ENCODE measurements around the gene PAX3. TPM values are rescaled to one million over a fixed set of nuclear protein-coding genes. Genes with fewer than 3 reads are reported as not detected.

PAX3 gene
- total RNA-seq, 1 donor from 2014 or later = 0.52 TPM

DNA sequence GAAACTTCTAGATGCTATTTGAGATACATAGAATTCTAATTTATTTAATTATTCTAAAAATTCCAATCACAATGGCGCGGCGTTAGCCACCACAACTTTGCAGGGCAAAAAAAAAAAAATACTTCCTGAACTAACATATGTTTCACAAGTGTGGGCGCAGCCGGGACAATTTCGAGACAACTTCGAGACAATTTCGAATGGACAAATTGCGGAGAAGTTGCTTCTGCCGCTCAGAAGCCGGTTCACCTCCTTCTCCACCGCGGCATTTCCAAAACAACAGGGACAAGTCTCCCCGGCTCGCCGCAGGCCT lies 842 bp downstream of the PAX3 start:
- Histone ChIP-seq H3K27me3 (ENCODE audit: control insufficient read depth in 3 of 3, insufficient read depth in 3 of 3, low read length in 3 of 3) (peaks cover 88 to 96% (median 92%) of the 10 kb centered on the region in 3 donors), H3K9me3 (ENCODE audit: control insufficient read depth in 3 of 3, low read length in 3 of 3) (no peaks in the 10 kb centered on the region), H3K27ac (ENCODE audit: low read depth, low read length) (no peak overlapping the region), H3K36me3 (ENCODE audit: control insufficient read depth in 3 of 3, insufficient read depth in 3 of 3, low read length in 3 of 3) (peaks cover 0 to 5% (median 0%) of the 10 kb centered on the region in 3 donors), H3K4me3 (ENCODE audit: low read length in 3 of 3) (peak overlapping the region; percentile 62 to 77 (median 69)), H3K4me1 (ENCODE audit: control insufficient read depth in 3 of 3, insufficient read depth in 3 of 3, low read length in 3 of 3) (peaks cover 11 to 17% (median 15%) of the 10 kb centered on the region in 3 donors), H3K9ac (ENCODE audit: low read depth in 1 of 3, low read length in 3 of 3) (peak overlapping the region; percentile 62 to 87 (median 76))

DNA sequence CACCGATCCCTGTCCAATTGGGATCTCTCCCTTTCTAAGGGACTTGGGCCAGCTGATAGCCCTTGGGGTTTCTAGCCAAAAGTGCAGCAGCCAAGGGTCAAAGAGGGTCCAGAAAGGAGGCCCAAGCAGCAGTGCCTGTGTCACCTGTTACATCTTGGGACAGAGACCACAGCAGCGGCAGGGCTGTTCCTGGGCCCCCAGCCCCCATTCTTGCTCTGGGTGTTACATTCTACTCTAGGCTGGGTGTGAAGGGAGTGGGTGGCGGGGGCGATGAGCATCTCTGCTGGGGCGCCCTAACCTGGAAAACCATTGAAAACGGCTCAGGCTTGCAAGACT lies 1.2 kb downstream of the PAX3 start:
- Histone ChIP-seq H3K9ac (ENCODE audit: low read depth in 1 of 3, low read length in 3 of 3) (peak overlapping the region; percentile 25 to 87 (median 45)), H3K27me3 (ENCODE audit: control insufficient read depth in 3 of 3, insufficient read depth in 3 of 3, low read length in 3 of 3) (peaks cover 86 to 96% (median 92%) of the 10 kb centered on the region in 3 donors), H3K4me1 (ENCODE audit: control insufficient read depth in 3 of 3, insufficient read depth in 3 of 3, low read length in 3 of 3) (peaks cover 11 to 17% (median 15%) of the 10 kb centered on the region in 3 donors), H3K4me3 (ENCODE audit: low read length in 3 of 3) (peak overlapping the region; percentile 21 to 77 (median 29)), H3K27ac (ENCODE audit: low read depth, low read length) (no peak overlapping the region), H3K9me3 (ENCODE audit: control insufficient read depth in 3 of 3, low read length in 3 of 3) (no peaks in the 10 kb centered on the region), H3K36me3 (ENCODE audit: control insufficient read depth in 3 of 3, insufficient read depth in 3 of 3, low read length in 3 of 3) (peaks cover 0 to 5% (median 0%) of the 10 kb centered on the region in 3 donors)

DNA sequence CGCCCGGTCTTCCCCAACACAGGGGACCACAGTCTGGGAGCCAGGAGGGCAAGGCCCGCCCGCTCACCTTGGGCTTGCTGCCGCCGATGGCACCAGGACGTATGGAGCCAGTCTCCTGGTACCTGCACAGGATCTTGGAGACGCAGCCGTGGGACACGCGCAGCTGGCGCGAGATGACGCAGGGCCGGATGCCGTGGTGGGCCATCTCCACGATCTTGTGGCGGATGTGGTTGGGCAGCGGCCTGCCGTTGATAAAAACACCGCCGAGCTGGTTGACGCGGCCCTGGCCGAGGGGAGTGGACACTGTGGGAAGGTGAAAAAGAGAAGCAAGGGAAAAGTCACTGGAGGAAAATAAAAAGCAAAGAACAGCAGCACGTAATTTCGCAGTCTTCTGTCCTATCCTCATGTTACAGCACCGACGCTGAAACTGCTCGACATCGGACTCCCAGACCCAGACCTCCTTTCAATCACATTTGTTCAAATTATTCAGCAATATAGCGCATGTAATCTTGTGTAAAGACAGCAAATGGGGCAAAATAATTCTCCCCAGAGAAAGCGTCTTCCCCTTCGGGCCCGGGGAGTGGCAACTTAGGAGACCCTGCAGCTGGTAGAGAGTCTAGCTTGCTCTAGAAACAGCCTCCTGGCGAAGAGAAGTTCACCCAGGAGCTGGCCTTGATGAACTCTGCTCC lies 1.7 kb downstream of the PAX3 start:
- peak overlapping the region in 1 of 3 donors; percentile 45 for H3K9ac ChIP-seq (ENCODE audit: low read depth in 1 of 3, low read length in 3 of 3)
- H3K36me3 ChIP-seq (ENCODE audit: control insufficient read depth in 3 of 3, insufficient read depth in 3 of 3, low read length in 3 of 3) = peaks cover 0 to 5% (median 0%) of the 10 kb centered on the region in 3 donors
- no peak overlapping the region for H3K27ac ChIP-seq (ENCODE audit: low read depth, low read length)
- H3K4me3 ChIP-seq (ENCODE audit: low read length in 3 of 3) = peak overlapping the region in 2 of 3 donors; percentile 21 to 77
- H3K27me3 ChIP-seq (ENCODE audit: control insufficient read depth in 3 of 3, insufficient read depth in 3 of 3, low read length in 3 of 3) = peaks cover 82 to 93% (median 92%) of the 10 kb centered on the region in 3 donors
- peaks cover 11 to 15% (median 15%) of the 10 kb centered on the region in 3 donors for H3K4me1 ChIP-seq (ENCODE audit: control insufficient read depth in 3 of 3, insufficient read depth in 3 of 3, low read length in 3 of 3)
- no peaks in the 10 kb centered on the region for H3K9me3 ChIP-seq (ENCODE audit: control insufficient read depth in 3 of 3, low read length in 3 of 3)

DNA sequence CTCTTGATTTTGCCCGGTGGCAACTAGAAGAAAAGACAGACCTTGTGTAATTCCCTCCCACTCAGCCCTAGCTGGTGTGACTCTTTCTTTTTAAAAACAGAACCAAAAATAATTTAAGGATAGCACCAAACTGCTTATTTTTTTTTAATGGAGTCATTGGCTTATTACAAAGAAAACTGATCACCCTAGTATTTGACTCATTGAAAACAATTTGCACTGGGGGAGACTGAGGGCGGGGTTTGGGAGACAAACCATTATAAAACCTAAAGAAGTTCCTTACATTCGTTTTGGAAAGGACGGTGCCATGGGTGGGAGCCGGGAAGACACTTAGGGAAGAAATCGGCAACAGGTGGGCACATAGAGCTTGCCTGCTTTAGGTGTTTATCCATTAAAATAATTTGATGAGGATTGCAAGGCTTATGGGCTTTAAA lies 2.5 kb downstream of the PAX3 start:
- Histone ChIP-seq H3K9me3 (ENCODE audit: control insufficient read depth in 3 of 3, low read length in 3 of 3) (no peaks in the 10 kb centered on the region), H3K4me1 (ENCODE audit: control insufficient read depth in 3 of 3, insufficient read depth in 3 of 3, low read length in 3 of 3) (peaks cover 11 to 15% (median 14%) of the 10 kb centered on the region in 3 donors), H3K27ac (ENCODE audit: low read depth, low read length) (no peak overlapping the region), H3K9ac (ENCODE audit: low read depth in 1 of 3, low read length in 3 of 3) (no peak overlapping the region), H3K27me3 (ENCODE audit: control insufficient read depth in 3 of 3, insufficient read depth in 3 of 3, low read length in 3 of 3) (peaks cover 78 to 91% (median 86%) of the 10 kb centered on the region in 3 donors), H3K4me3 (ENCODE audit: low read length in 3 of 3) (peak overlapping the region in 1 of 3 donors; percentile 2), H3K36me3 (ENCODE audit: control insufficient read depth in 3 of 3, insufficient read depth in 3 of 3, low read length in 3 of 3) (peaks cover 0 to 5% (median 0%) of the 10 kb centered on the region in 3 donors)

DNA sequence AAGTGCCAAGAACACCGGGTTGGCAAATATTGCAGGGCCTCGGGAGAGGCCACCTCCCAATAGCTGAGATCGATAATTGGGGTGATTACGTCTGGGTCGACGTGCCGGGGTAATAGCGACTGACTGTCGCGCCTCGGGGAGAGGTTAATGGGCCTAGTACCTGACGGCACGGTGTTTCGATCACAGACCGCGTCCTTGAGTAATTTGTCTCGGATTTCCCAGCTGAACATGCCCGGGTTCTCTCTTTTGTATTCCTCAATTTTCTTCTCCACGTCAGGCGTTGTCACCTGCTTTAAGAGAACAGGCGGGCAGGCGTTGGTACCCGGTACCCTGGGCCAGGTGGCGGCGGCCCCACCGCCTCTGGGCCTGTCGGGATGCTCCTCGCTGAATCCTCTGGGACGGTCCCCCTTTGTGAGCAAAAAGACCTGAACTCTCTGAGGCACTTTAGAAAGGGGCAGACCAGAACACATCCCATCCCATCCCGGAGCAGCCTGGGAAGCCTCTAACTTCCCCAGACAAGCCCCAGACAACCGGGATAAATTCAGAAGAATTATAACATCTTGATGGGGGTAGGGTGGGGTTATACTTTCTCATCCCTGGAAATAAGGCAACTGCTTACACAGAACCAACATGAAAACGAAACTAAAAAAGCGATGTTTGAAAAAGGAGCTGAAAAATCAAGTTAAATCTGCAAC lies 3.3 kb downstream of the PAX3 start:
- Histone ChIP-seq H3K4me3 (ENCODE audit: low read length in 3 of 3) (peak overlapping the region; percentile 18 to 35 (median 24)), H3K4me1 (ENCODE audit: control insufficient read depth in 3 of 3, insufficient read depth in 3 of 3, low read length in 3 of 3) (peaks cover 12 to 17% (median 16%) of the 10 kb centered on the region in 3 donors), H3K27me3 (ENCODE audit: control insufficient read depth in 3 of 3, insufficient read depth in 3 of 3, low read length in 3 of 3) (peaks cover 76 to 90% (median 85%) of the 10 kb centered on the region in 3 donors), H3K36me3 (ENCODE audit: control insufficient read depth in 3 of 3, insufficient read depth in 3 of 3, low read length in 3 of 3) (peaks cover 0 to 5% (median 0%) of the 10 kb centered on the region in 3 donors), H3K9me3 (ENCODE audit: control insufficient read depth in 3 of 3, low read length in 3 of 3) (no peaks in the 10 kb centered on the region), H3K27ac (ENCODE audit: low read depth, low read length) (no peak overlapping the region), H3K9ac (ENCODE audit: low read depth in 1 of 3, low read length in 3 of 3) (no peak overlapping the region)

DNA sequence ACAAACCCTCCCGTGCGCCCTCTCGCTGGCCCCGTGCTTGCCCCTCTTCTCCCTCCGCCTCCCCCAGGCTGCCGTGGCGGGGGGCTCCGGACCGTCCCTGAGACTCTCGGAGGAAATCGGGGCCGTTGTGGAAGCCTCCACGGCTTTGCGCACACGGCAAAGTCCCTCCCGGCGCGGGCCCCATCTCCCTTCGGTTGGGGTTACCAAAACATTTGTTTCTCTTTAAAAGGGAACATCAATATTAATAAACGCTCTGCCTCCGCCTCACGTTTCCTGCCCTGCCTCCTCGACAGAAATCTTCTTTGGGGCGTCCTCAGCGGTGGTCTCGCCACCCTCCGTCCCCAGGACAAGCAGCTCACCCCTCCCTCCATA lies 3.8 kb downstream of the PAX3 start:
- H3K27me3 ChIP-seq (ENCODE audit: control insufficient read depth in 3 of 3, insufficient read depth in 3 of 3, low read length in 3 of 3) = peaks cover 71 to 90% (median 85%) of the 10 kb centered on the region in 3 donors
- peaks cover 15 to 20% (median 17%) of the 10 kb centered on the region in 3 donors for H3K4me1 ChIP-seq (ENCODE audit: control insufficient read depth in 3 of 3, insufficient read depth in 3 of 3, low read length in 3 of 3)
- peak overlapping the region in 2 of 3 donors; percentile 18 to 24 for H3K4me3 ChIP-seq (ENCODE audit: low read length in 3 of 3)
- H3K36me3 ChIP-seq (ENCODE audit: control insufficient read depth in 3 of 3, insufficient read depth in 3 of 3, low read length in 3 of 3) = peaks cover 0 to 5% (median 0%) of the 10 kb centered on the region in 3 donors
- no peak overlapping the region for H3K9ac ChIP-seq (ENCODE audit: low read depth in 1 of 3, low read length in 3 of 3)
- H3K9me3 ChIP-seq (ENCODE audit: control insufficient read depth in 3 of 3, low read length in 3 of 3) = no peaks in the 10 kb centered on the region
- no peak overlapping the region for H3K27ac ChIP-seq (ENCODE audit: low read depth, low read length)

DNA sequence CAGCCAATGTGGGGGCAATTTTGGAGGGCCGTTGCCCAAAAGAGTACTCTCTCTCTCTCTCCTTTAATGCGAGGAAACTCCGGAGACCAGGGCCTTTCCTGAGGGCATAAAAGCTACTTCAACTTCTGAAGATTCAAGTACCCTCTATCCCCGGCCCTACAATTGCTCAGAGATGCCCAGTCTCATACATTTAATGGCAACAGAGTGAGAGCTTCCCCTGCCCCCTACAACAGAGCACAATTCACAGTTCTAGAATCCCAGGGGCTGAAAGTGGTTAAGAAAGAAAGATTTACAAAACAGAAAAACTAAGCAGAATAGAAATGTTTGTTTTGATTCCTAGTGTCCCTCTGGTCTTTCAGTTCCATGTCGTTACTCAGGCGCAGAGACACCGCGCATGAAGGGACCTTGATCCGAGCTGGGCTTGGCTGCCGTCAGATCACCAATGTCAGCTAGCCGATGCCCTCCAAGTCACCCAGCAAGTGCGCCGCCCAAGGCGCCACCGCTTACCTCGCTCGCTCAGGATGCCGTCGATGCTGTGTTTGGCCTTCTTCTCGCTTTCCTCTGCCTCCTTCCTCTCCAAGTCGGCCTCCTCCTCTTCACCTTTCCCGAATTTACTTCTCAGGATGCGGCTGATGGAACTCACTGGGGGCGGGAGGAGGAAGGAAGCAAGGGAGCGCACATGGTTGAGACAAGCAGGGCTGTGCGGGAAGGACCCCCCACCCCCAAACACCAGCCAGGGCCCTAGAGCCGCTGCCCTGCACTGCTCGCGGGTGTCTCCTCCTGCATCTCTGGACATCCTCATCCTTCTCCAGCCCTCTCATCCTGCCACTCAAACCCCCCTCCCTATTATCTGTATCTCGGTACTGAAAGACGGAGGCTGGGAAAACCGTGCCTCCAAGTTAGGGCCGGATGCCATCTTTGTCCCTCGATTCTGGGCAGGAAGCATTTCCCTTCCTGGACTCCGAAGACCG lies 4.9 kb downstream of the PAX3 start:
- Histone ChIP-seq H3K4me3 (ENCODE audit: low read length in 3 of 3) (no peak overlapping the region), H3K9me3 (ENCODE audit: control insufficient read depth in 3 of 3, low read length in 3 of 3) (no peaks in the 10 kb centered on the region), H3K9ac (ENCODE audit: low read depth in 1 of 3, low read length in 3 of 3) (no peak overlapping the region), H3K36me3 (ENCODE audit: control insufficient read depth in 3 of 3, insufficient read depth in 3 of 3, low read length in 3 of 3) (peaks cover 0 to 5% (median 0%) of the 10 kb centered on the region in 3 donors), H3K27ac (ENCODE audit: low read depth, low read length) (no peak overlapping the region), H3K4me1 (ENCODE audit: control insufficient read depth in 3 of 3, insufficient read depth in 3 of 3, low read length in 3 of 3) (peaks cover 14 to 17% (median 15%) of the 10 kb centered on the region in 3 donors), H3K27me3 (ENCODE audit: control insufficient read depth in 3 of 3, insufficient read depth in 3 of 3, low read length in 3 of 3) (peaks cover 68 to 90% (median 84%) of the 10 kb centered on the region in 3 donors)

DNA sequence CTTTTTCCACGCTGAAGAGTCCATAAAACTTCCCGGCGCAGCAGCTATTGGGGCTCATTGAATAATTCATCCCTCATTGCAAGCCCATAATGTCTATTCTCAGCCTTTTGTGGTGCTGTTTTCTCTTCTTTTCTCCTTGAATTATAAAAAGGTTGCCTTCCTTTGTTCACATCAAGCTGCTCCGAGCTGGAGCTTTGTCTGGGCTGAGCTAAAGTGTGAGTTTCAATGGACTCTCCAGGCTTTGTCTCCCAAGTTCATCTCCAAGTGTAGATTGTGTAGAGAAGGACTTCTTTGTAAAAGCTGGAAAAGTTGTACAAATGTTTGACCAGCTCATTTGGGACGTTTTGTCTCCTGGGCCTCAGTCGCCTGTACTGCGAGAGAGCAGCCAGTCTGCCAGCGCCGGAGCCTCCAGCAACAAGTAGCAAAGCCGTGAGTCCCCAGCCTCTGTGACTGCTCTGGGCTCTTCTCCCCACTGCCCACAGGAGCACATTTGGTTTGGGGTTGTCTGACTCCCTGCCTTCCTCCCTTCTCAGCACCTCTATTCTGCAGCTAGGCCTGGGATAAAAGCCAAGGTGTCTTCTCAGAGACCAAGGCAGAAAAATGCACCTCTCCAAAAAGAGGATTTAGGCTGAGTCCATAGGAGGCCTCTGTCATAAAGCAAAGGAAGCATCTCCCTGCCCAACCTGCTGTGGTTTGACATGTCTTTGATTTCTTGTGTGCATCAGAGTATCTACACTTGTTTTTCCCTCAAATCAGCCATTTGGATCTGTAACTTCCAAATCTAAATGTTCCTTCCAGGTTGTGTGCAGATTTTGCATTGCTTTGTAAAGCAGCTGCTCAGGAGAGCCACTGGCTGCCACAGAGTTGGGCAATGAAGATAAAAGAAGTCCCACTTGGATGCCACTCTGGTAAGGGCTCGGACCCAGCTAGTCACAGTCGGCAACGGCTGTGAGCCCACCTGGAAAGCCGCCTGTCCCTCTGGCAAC lies 6.4 kb downstream of the PAX3 start:
- Histone ChIP-seq H3K27me3 (ENCODE audit: control insufficient read depth in 3 of 3, insufficient read depth in 3 of 3, low read length in 3 of 3) (peaks cover 56 to 83% (median 69%) of the 10 kb centered on the region in 3 donors), H3K9me3 (ENCODE audit: control insufficient read depth in 3 of 3, low read length in 3 of 3) (no peaks in the 10 kb centered on the region), H3K4me3 (ENCODE audit: low read length in 3 of 3) (no peak overlapping the region), H3K4me1 (ENCODE audit: control insufficient read depth in 3 of 3, insufficient read depth in 3 of 3, low read length in 3 of 3) (peaks cover 11 to 13% (median 12%) of the 10 kb centered on the region in 3 donors), H3K36me3 (ENCODE audit: control insufficient read depth in 3 of 3, insufficient read depth in 3 of 3, low read length in 3 of 3) (peaks cover 0 to 5% (median 0%) of the 10 kb centered on the region in 3 donors), H3K27ac (ENCODE audit: low read depth, low read length) (no peak overlapping the region), H3K9ac (ENCODE audit: low read depth in 1 of 3, low read length in 3 of 3) (no peak overlapping the region)

DNA sequence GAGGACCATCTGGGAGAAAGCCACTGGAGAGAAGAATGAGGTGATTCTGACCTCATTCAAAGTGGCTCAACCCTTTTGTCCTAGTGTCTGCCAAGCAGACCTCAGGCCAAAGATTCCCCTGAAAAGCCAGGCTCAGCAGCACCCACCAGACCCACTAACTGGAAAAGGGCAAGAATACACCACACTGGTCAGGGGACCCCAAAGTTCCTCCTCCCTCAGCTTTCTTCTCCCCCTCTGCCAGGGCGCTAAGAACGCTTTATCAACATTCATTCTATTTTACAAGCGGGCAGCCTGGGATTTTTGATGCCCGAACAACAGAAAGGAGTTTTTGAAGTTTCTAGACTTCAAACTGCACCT lies 7.3 kb downstream of the PAX3 start:
- no peaks in the 10 kb centered on the region for H3K9me3 ChIP-seq (ENCODE audit: control insufficient read depth in 3 of 3, low read length in 3 of 3)
- H3K9ac ChIP-seq (ENCODE audit: low read depth in 1 of 3, low read length in 3 of 3) = no peak overlapping the region
- peaks cover 6 to 13% (median 8%) of the 10 kb centered on the region in 3 donors for H3K4me1 ChIP-seq (ENCODE audit: control insufficient read depth in 3 of 3, insufficient read depth in 3 of 3, low read length in 3 of 3)
- no peak overlapping the region for H3K27ac ChIP-seq (ENCODE audit: low read depth, low read length)
- no peak overlapping the region for H3K4me3 ChIP-seq (ENCODE audit: low read length in 3 of 3)
- H3K27me3 ChIP-seq (ENCODE audit: control insufficient read depth in 3 of 3, insufficient read depth in 3 of 3, low read length in 3 of 3) = peaks cover 46 to 79% (median 59%) of the 10 kb centered on the region in 3 donors
- H3K36me3 ChIP-seq (ENCODE audit: control insufficient read depth in 3 of 3, insufficient read depth in 3 of 3, low read length in 3 of 3) = peaks cover 0 to 5% (median 0%) of the 10 kb centered on the region in 3 donors

Measured in skeletal muscle tissue (tissue), 4 donors.